ENCODE measurements around the gene CELA2A. TPM values are rescaled to one million over a fixed set of nuclear protein-coding genes. Genes with fewer than 3 reads are reported as not detected.
A peak's percentile ranks its signal among the peaks of the same experiment; 100 is the strongest.

Gene CELA2A
- polyA plus RNA-seq, 1 of the 3 experiments (the other 2 are of a cell fraction), result not detected

GRCh38 chr1:15430787-15431570 lies 25.6 kb upstream of the CELA2A start:
- Histone ChIP-seq H3K9me2 (no peaks in the 10 kb centered on the region), H3K4me3 (ENCODE audit: low read depth in 2 of 2, low read length in 1 of 2) (no peak overlapping the region; a peak in 1 of 4 replicates), H2AFZ (ENCODE audit: low read depth) (no peak overlapping the region), H3K27me3 (ENCODE audit: insufficient read depth) (no peaks in the 10 kb centered on the region), H3F3A (replicated peaks; ENCODE audit: insufficient read depth) (peaks cover 3% of the 10 kb centered on the region), H3K9me3 (no peaks in the 10 kb centered on the region), H4K20me1 (ENCODE audit: insufficient read depth) (no peaks in the 10 kb centered on the region), H3K9ac (no peak overlapping the region), H3K27ac (ENCODE audit: low read depth in 2 of 2, low read length in 1 of 2) (no peak overlapping the region), H3K4me1 (ENCODE audit: control insufficient read depth in 1 of 2, insufficient read depth in 2 of 2, low read depth in 1 of 2, low read length in 1 of 2) (no peaks in the 10 kb centered on the region; a peak in 1 of 4 replicates), H3K4me2 (no peak overlapping the region), H3K36me3 (replicated peaks in 1 of 2; ENCODE audit: control insufficient read depth in 1 of 2, insufficient read depth in 2 of 2, low read length in 1 of 2) (peaks cover 4 to 7% of the 10 kb centered on the region in 2 experiments), H3K79me2 (ENCODE audit: insufficient read depth) (no peaks in the 10 kb centered on the region)
- POLR2A ChIA-PET, result no interaction called here
- no peak for TF ChIP-seq JUND (IDR thresholded peaks at IDR 0.05)
- peak; percentile 81 for TF ChIP-seq SMC3 (IDR thresholded peaks at IDR 0.05; ENCODE audit: low read depth, low read length)
- no peak for TF ChIP-seq EZH2phosphoT487 (IDR thresholded peaks at IDR 0.05; ENCODE audit: borderline replicate concordance, low read depth)
- TF ChIP-seq CTCF (IDR thresholded peaks at IDR 0.05), result peak; percentile 98
- no peak for TF ChIP-seq ELF1 (IDR thresholded peaks at IDR 0.05)
- no peak for TF ChIP-seq USF1 (IDR thresholded peaks at IDR 0.05; ENCODE audit: borderline replicate concordance, low read depth)
- TF ChIP-seq MEF2A (IDR thresholded peaks at IDR 0.05; ENCODE audit: borderline replicate concordance, low read depth), result no peak
- TF ChIP-seq TEAD4 (IDR thresholded peaks at IDR 0.05; ENCODE audit: borderline replicate concordance, insufficient read depth), result no peak
- TF ChIP-seq ZBTB33 (IDR thresholded peaks at IDR 0.05; ENCODE audit: borderline replicate concordance, low read depth), result no peak
- no peak for TF ChIP-seq RXRA (IDR thresholded peaks at IDR 0.05; ENCODE audit: borderline replicate concordance, low read depth)
- no peak for TF ChIP-seq GABPA (IDR thresholded peaks at IDR 0.05; ENCODE audit: low read depth)
- no peak for TF ChIP-seq MXI1 (IDR thresholded peaks at IDR 0.05; ENCODE audit: low read depth, low read length)
- TF ChIP-seq POLR2AphosphoS5 (IDR thresholded peaks at IDR 0.05; ENCODE audit: low read depth, low read length), result no peak
- TF ChIP-seq YY1 (IDR thresholded peaks at IDR 0.05; ENCODE audit: low read depth), result no peak
- TF ChIP-seq FOSL2 (IDR thresholded peaks at IDR 0.05; ENCODE audit: borderline replicate concordance, low read depth), result no peak
- TF ChIP-seq GATA2 (CRISPR knock-in tag; IDR thresholded peaks at IDR 0.05), result no peak
- no peak for TF ChIP-seq EP300 (IDR thresholded peaks at IDR 0.05; ENCODE audit: borderline replicate concordance in 1 of 2, low read depth in 1 of 2, low read length in 1 of 2)
- no peak for TF ChIP-seq PBX3 (IDR thresholded peaks at IDR 0.05)
- TF ChIP-seq NRF1 (IDR thresholded peaks at IDR 0.05; ENCODE audit: low read depth, low read length), result no peak
- TF ChIP-seq REST (IDR thresholded peaks at IDR 0.05; ENCODE audit: low read depth, low read length), result no peak
- peak; percentile 93 for TF ChIP-seq RAD21 (IDR thresholded peaks at IDR 0.05; ENCODE audit: low read length)
- TF ChIP-seq TAF1 (IDR thresholded peaks at IDR 0.05; ENCODE audit: borderline replicate concordance, low read depth, low read length), result no peak
- DNase-seq, result peak; percentile 93
- WGBS (ENCODE audit: low lambda C conversion rate), result 85% methylated on average over 11 of the region's 19 CpGs
- CTCF ChIA-PET, result interaction anchor here (0.6 to 14.9 kb wide), 52 partner anchors 9 to 332 kb away, joined by 3 to 311 read pairs (median 4); partner anchors contain the start of genes EFHD2 and TMEM51

Data from SK-N-SH (cell line).